ENCODE measurements around the gene GGCX. TPM values are rescaled to one million over a fixed set of nuclear protein-coding genes. Genes with fewer than 3 reads are reported as not detected.
A peak's percentile ranks its signal among the peaks of the same experiment; 100 is the strongest.

GGCX gene
- total and polyA plus RNA-seq, 2 of the 13 experiments (the other 11 are each of a cell fraction or from before 2014, with no cell fraction given): 72.5 to 103 TPM

DNA sequence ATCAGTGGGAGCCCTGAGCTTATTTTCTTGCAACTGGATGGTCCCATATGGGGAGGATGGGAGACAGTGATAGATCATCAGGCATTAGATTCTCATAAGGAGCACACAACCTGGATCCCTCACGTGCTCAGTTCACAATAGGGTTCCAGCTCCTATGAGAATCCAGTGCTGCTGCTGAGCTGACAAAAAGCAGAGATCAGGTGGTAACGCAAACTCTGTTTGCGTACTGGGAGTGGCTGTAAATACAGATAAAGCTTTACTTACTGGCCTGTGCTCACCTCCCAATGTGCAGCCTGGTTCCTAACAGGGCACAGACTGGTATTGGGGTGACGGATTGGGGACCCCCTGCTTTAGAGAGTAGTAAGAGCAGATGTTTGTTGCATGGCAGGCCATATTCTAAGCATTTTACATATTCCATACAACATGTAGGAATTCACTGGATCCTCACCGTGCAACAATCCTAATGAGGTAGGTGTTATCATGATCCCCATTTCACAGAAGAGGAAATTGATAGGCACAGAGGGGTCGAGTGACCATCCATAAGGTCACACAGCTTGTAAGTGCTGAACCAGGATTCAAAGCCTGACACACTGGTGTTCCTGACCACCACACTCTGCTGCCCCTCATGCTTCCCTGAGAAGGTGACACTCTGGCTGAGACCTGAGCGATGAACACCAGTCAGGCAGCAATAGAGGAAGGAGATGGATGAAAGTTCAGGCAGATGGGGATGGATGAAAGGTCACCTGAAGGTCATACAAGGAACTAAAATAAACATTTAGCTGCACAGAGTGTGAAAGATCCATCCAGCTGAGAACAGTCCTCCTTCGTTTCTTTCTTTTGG lies 38.0 kb downstream of the GGCX start:
- Histone ChIP-seq H3K36me3 (replicated peaks in 1 of 2; ENCODE audit: control insufficient read depth in 1 of 2, insufficient read depth in 2 of 2, low read length in 2 of 2) (no peaks in the 10 kb centered on the region), H3K27ac (ENCODE audit: extremely low read length, insufficient read depth, low read length) (no peak overlapping the region), H3K9me3 (ENCODE audit: low read length) (no peaks in the 10 kb centered on the region), H4K20me1 (ENCODE audit: insufficient read depth, low read length) (no peaks in the 10 kb centered on the region), H3K4me1 (ENCODE audit: insufficient read depth, low read length) (peaks cover 29% of the 10 kb centered on the region), H3K79me2 (ENCODE audit: insufficient read depth, low read length) (no peaks in the 10 kb centered on the region), H3K27me3 (ENCODE audit: control insufficient read depth in 1 of 2, insufficient read depth in 2 of 2, low read length in 2 of 2) (peaks cover under 1 to 14% of the 10 kb centered on the region in 2 experiments; a peak in 3 of 5 replicates), H2AFZ (ENCODE audit: low read length) (no peak overlapping the region), H3K4me3 (replicated peaks in 1 of 3; ENCODE audit: insufficient read depth in 1 of 3, low read depth in 2 of 3, low read length in 3 of 3) (no peak overlapping the region), H3K4me2 (ENCODE audit: low read depth, low read length) (peak overlapping the region; percentile 27; the same call in 1 of the 2 replicates), H3K9ac (ENCODE audit: insufficient read depth, low read depth, low read length) (no peak overlapping the region)
- in situ Hi-C loops (cut with HindIII; ENCODE audit: extremely low pct_ligation_motif_present, low pct_unique_long_range_greater_than_20kb) (no loop called here), intact Hi-C loops (cut with micrococcal nuclease; ENCODE audit: unreplicated experiment) (no loop called here)
- DNase-seq (ENCODE audit: low spot score): no peak
- no TSS peak for BruUV-seq (replicated peaks)
- ChIA-PET CTCF (ENCODE audit: low intra/inter-chr PET ratio, low total read pairs) (no interaction called here), POLR2A (interaction anchor here (1.0 to 3.2 kb wide), 6 partner anchors 13 to 104 kb away, joined by 3 to 51 read pairs (median 4); partner anchors contain the start of genes MAT2A and SH2D6)
- ATAC-seq: peak; percentile 42
- 14% methylated on average over 8 of the region's 8 CpGs for WGBS (ENCODE audit: low lambda C conversion rate)
- no peak for FAIRE-seq
- TF ChIP-seq, protein P1, sequence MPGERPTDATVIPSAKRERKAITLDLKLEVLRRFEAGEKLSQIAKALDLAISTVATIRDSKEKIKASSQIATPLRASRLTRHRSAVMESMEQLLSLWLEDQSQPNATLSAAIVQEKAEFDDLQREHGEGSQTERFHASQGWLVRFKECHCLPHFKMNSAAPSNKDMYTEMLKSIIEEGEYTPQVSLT (CRISPR knock-in tag; IDR thresholded peaks at IDR 0.05; ENCODE audit: borderline replicate concordance, low read depth): no peak
- TF ChIP-seq RFXANK (CRISPR knock-in tag; IDR thresholded peaks at IDR 0.05): no peak
- TF ChIP-seq ZFY (CRISPR knock-in tag; IDR thresholded peaks at IDR 0.05): no peak
- TF ChIP-seq FOXA3 (CRISPR knock-in tag; IDR thresholded peaks at IDR 0.05): peak; percentile 28; the same call in 1 of the 2 replicates
- no peak for TF ChIP-seq GLI4 (CRISPR knock-in tag; IDR thresholded peaks at IDR 0.05; ENCODE audit: borderline replicate concordance)
- TF ChIP-seq, protein P2, sequence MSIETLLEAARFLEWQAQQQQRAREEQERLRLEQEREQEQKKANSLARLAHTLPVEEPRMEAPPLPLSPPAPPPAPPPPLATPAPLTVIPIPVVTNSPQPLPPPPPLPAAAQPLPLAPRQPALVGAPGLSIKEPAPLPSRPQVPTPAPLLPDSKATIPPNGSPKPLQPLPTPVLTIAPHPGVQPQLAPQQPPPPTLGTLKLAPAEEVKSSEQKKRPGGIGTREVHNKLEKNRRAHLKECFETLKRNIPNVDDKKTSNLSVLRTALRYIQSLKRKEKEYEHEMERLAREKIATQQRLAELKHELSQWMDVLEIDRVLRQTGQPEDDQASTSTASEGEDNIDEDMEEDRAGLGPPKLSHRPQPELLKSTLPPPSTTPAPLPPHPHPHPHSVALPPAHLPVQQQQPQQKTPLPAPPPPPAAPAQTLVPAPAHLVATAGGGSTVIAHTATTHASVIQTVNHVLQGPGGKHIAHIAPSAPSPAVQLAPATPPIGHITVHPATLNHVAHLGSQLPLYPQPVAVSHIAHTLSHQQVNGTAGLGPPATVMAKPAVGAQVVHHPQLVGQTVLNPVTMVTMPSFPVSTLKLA (IDR thresholded peaks at IDR 0.05): no peak
- no peak for TF ChIP-seq SMC3 (IDR thresholded peaks at IDR 0.05; ENCODE audit: low read length)
- TF ChIP-seq JUNB (CRISPR knock-in tag; IDR thresholded peaks at IDR 0.05; ENCODE audit: borderline replicate concordance): no peak
- TF ChIP-seq IRF1 (CRISPR knock-in tag; IDR thresholded peaks at IDR 0.05; ENCODE audit: low read depth): no peak
- peak; percentile 12; the same call in 1 of the 2 replicates for TF ChIP-seq KDM1A (CRISPR knock-in tag; IDR thresholded peaks at IDR 0.05)
- TF ChIP-seq ZNF629 (CRISPR knock-in tag; conservative IDR thresholded peaks at IDR 0.05): peak; percentile 37; the same call in 1 of the 2 replicates
- TF ChIP-seq FOXA1 (IDR thresholded peaks at IDR 0.05): no peak
- TF ChIP-seq FOXA1 (CRISPR knock-in tag; IDR thresholded peaks at IDR 0.05): peak; percentile 55; the same call in 1 of the 2 replicates
- no peak for TF ChIP-seq RERE (CRISPR knock-in tag; IDR thresholded peaks at IDR 0.05; ENCODE audit: low read depth)
- TF ChIP-seq TCF7L2 (IDR thresholded peaks at IDR 0.05; ENCODE audit: low read depth, low read length): no peak
- TF ChIP-seq SP5 (CRISPR knock-in tag; IDR thresholded peaks at IDR 0.05; ENCODE audit: borderline replicate concordance, low read depth): no peak
- no peak for TF ChIP-seq MYNN (CRISPR knock-in tag; IDR thresholded peaks at IDR 0.05; ENCODE audit: low read depth)

Measured in HepG2 (cell line).